GM18858 (cell line): ENCODE results near the gene RBBP8NL.

Source experiments
- ATAC-seq: cut with Tn5 transposase; IDR thresholded peaks from one replicate; pipeline ENCODE4 v1.9.1; 2021; ENCODE audit not compliant: unreplicated experiment

Gene RBBP8NL

GRCh38 chr20:62363920-62364851, 63.2 kb downstream of the RBBP8NL start:
- ATAC-seq: no peak

- ATAC-seq: no peak
Observed at GRCh38 chr20:62362991-62363919, 64.1 kb downstream of the RBBP8NL start.

- ATAC-seq: no peak
Observed at GRCh38 chr20:62362590-62362940, 64.8 kb downstream of the RBBP8NL start.

GRCh38 chr20:62361799-62362589, 65.3 kb downstream of the RBBP8NL start:
- no peak for ATAC-seq

GRCh38 chr20:62360854-62361798, 66.2 kb downstream of the RBBP8NL start:
- no peak for ATAC-seq
